NB4 (cell line): ENCODE data around the gene CXCL8.

Experiments
- MYC ChIP-seq: IDR thresholded peaks from 2 replicates; pipeline ENCODE4 v1.6.1; 2011; ENCODE audit warnings: low read depth, low read length
- POLR2A ChIP-seq: IDR thresholded peaks from 2 replicates; pipeline ENCODE4 v1.6.1; 2011; ENCODE audit warnings: mild to moderate bottlenecking; ENCODE audit not compliant: insufficient read length; ENCODE audit errors: extremely low read depth
- TF ChIP-seq, protein P1 (sequence below): IDR thresholded peaks from one replicate; pipeline ENCODE4 v1.5.1; 2012; ENCODE audit warnings: low read depth, low read length

GRCh38 chr4:73706811-73707210, 33.6 kb upstream of the CXCL8 start:
- TF ChIP-seq POLR2A (no peak), MYC (no peak)
- TF ChIP-seq, protein P1, sequence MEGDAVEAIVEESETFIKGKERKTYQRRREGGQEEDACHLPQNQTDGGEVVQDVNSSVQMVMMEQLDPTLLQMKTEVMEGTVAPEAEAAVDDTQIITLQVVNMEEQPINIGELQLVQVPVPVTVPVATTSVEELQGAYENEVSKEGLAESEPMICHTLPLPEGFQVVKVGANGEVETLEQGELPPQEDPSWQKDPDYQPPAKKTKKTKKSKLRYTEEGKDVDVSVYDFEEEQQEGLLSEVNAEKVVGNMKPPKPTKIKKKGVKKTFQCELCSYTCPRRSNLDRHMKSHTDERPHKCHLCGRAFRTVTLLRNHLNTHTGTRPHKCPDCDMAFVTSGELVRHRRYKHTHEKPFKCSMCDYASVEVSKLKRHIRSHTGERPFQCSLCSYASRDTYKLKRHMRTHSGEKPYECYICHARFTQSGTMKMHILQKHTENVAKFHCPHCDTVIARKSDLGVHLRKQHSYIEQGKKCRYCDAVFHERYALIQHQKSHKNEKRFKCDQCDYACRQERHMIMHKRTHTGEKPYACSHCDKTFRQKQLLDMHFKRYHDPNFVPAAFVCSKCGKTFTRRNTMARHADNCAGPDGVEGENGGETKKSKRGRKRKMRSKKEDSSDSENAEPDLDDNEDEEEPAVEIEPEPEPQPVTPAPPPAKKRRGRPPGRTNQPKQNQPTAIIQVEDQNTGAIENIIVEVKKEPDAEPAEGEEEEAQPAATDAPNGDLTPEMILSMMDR: no peak
